Ramos (cell line): ENCODE results near the gene PAK1.

Experiments used
- in situ Hi-C: fragments of 300-500 bp; cut with MboI; formaldehyde crosslinking; loops from one replicate; pipeline ENCODE4 v1.14.3; 2022; ENCODE audit warnings: low sequenced_read_pairs; ENCODE audit not compliant: unreplicated experiment

Gene PAK1

GRCh38 chr11:77284476-77285468 is 189.1 kb downstream of the PAK1 start:
- in situ Hi-C loops, result no loop called here

GRCh38 chr11:77283101-77283500 is 190.8 kb downstream of the PAK1 start:
- in situ Hi-C loops, result no loop called here

GRCh38 chr11:77278595-77279506 is 195.0 kb downstream of the PAK1 start:
- in situ Hi-C loops, result no loop called here

- in situ Hi-C loops, result no loop called here
These were observed 197.6 kb downstream of the PAK1 start for GRCh38 chr11:77276271-77276670.
